Activated naive CD4-positive, alpha-beta T cell treated with anti-CD3 and anti-CD28 coated beads, Interleukin-2, amount 10 ng/mL, durations not matched to agents 7 days and 5 days (primary cell): Measurements from ENCODE around the gene ZNF423.

ENCODE experiments used
- CTCF ChIA-PET: fragments of 350-600 bp; sonication (Branson Sonifier 250); formaldehyde crosslinking; loops from one replicate; lab custom pipeline; 2021; ENCODE audit warnings: antibody characterized with exemption; lab: Charles Lee
- DNase-seq: peaks from one replicate; pipeline ENCODE4 v3.0.0-alpha.2; 2020
- H3K27ac Mint-ChIP-seq: one replicate; pipeline ENCODE4 v1.8.0; 2021; ENCODE audit warnings: mild to moderate bottlenecking, moderate library complexity, mixed read lengths
- H3K27me3 Mint-ChIP-seq: one replicate; pipeline ENCODE4 v1.8.0; 2021; ENCODE audit warnings: mild to moderate bottlenecking, mixed read lengths
- H3K36me3 Mint-ChIP-seq: one replicate; pipeline ENCODE4 v1.8.0; 2021; ENCODE audit warnings: mixed read lengths
- H3K4me1 Mint-ChIP-seq: one replicate; pipeline ENCODE4 v1.8.0; 2021; ENCODE audit warnings: mixed read lengths
- H3K4me3 Mint-ChIP-seq: one replicate; pipeline ENCODE4 v1.8.0; 2021; ENCODE audit warnings: mild to moderate bottlenecking, moderate library complexity, mixed read lengths
- H3K9me3 Mint-ChIP-seq: one replicate; pipeline ENCODE4 v1.8.0; 2021; ENCODE audit warnings: mixed read lengths

ZNF423 gene

GRCh38 chr16:49562228-49562627, 293.7 kb downstream of the ZNF423 start:
- no peaks in the 10 kb centered on the region for H3K9me3 Mint-ChIP-seq
- H3K4me3 Mint-ChIP-seq: no peak overlapping the region
- no peaks in the 10 kb centered on the region for H3K4me1 Mint-ChIP-seq
- CTCF ChIA-PET: interaction anchor here (1.1 kb wide), 1 partner anchor 11 kb away, joined by 3 read pairs; no protein-coding TSS in a partner anchor
- no peak for DNase-seq
- H3K36me3 Mint-ChIP-seq: no peaks in the 10 kb centered on the region
- H3K27ac Mint-ChIP-seq: no peak overlapping the region
- H3K27me3 Mint-ChIP-seq: no peaks in the 10 kb centered on the region

- DNase-seq: no peak
- Mint-ChIP-seq H3K4me3 (no peak overlapping the region), H3K4me1 (no peaks in the 10 kb centered on the region)
These were observed 295.7 kb downstream of the ZNF423 start for GRCh38 chr16:49560004-49560830.

GRCh38 chr16:49559242-49559641, 296.7 kb downstream of the ZNF423 start:
- H3K27me3 Mint-ChIP-seq: no peaks in the 10 kb centered on the region
- CTCF ChIA-PET: interaction anchor here (1.0 kb wide), 1 partner anchor 34 kb away, joined by 3 read pairs; no protein-coding TSS in a partner anchor
- DNase-seq: no peak
- no peak overlapping the region for H3K27ac Mint-ChIP-seq
- H3K9me3 Mint-ChIP-seq: no peaks in the 10 kb centered on the region
- H3K36me3 Mint-ChIP-seq: no peaks in the 10 kb centered on the region
- no peak overlapping the region for H3K4me3 Mint-ChIP-seq
- H3K4me1 Mint-ChIP-seq: no peaks in the 10 kb centered on the region

More at GRCh38 chr16:49560004-49560830, 295.7 kb downstream of the ZNF423 start:
- H3K9me3 Mint-ChIP-seq: no peaks in the 10 kb centered on the region
- no peak overlapping the region for H3K27ac Mint-ChIP-seq
- no peaks in the 10 kb centered on the region for H3K36me3 Mint-ChIP-seq
- CTCF ChIA-PET: no interaction called here
- H3K27me3 Mint-ChIP-seq: no peaks in the 10 kb centered on the region

GRCh38 chr16:49558451-49558850, 297.5 kb downstream of the ZNF423 start:
- no peak for DNase-seq
- H3K27me3 Mint-ChIP-seq: no peaks in the 10 kb centered on the region
- no peaks in the 10 kb centered on the region for H3K4me1 Mint-ChIP-seq
- H3K9me3 Mint-ChIP-seq: no peaks in the 10 kb centered on the region
- H3K27ac Mint-ChIP-seq: no peak overlapping the region
- CTCF ChIA-PET: interaction anchor here (1.0 kb wide), 1 partner anchor 34 kb away, joined by 3 read pairs; no protein-coding TSS in a partner anchor
- H3K36me3 Mint-ChIP-seq: no peaks in the 10 kb centered on the region
- no peak overlapping the region for H3K4me3 Mint-ChIP-seq

- no peak for DNase-seq
- CTCF ChIA-PET: no interaction called here
- H3K27ac Mint-ChIP-seq: no peak overlapping the region
- no peaks in the 10 kb centered on the region for H3K4me1 Mint-ChIP-seq
- no peak overlapping the region for H3K4me3 Mint-ChIP-seq
- H3K27me3 Mint-ChIP-seq: no peaks in the 10 kb centered on the region
- no peaks in the 10 kb centered on the region for H3K9me3 Mint-ChIP-seq
- H3K36me3 Mint-ChIP-seq: no peaks in the 10 kb centered on the region
These were observed 299.1 kb downstream of the ZNF423 start for GRCh38 chr16:49556606-49557446.

GRCh38 chr16:49556249-49556605, 299.7 kb downstream of the ZNF423 start:
- CTCF ChIA-PET: no interaction called here
- DNase-seq: no peak
- Mint-ChIP-seq H3K4me3 (no peak overlapping the region), H3K36me3 (no peaks in the 10 kb centered on the region), H3K9me3 (no peaks in the 10 kb centered on the region), H3K4me1 (no peaks in the 10 kb centered on the region), H3K27me3 (no peaks in the 10 kb centered on the region), H3K27ac (no peak overlapping the region)

GRCh38 chr16:49554681-49555080, 301.2 kb downstream of the ZNF423 start:
- no peaks in the 10 kb centered on the region for H3K9me3 Mint-ChIP-seq
- no peak for DNase-seq
- no peaks in the 10 kb centered on the region for H3K4me1 Mint-ChIP-seq
- no peak overlapping the region for H3K4me3 Mint-ChIP-seq
- no peaks in the 10 kb centered on the region for H3K27me3 Mint-ChIP-seq
- H3K27ac Mint-ChIP-seq: no peak overlapping the region
- no peaks in the 10 kb centered on the region for H3K36me3 Mint-ChIP-seq
- CTCF ChIA-PET: no interaction called here

GRCh38 chr16:49552313-49552928, 303.5 kb downstream of the ZNF423 start:
- DNase-seq: no peak
- H3K36me3 Mint-ChIP-seq: no peaks in the 10 kb centered on the region
- H3K4me3 Mint-ChIP-seq: no peak overlapping the region
- H3K9me3 Mint-ChIP-seq: no peaks in the 10 kb centered on the region
- H3K4me1 Mint-ChIP-seq: no peaks in the 10 kb centered on the region
- no peaks in the 10 kb centered on the region for H3K27me3 Mint-ChIP-seq
- H3K27ac Mint-ChIP-seq: no peak overlapping the region
- CTCF ChIA-PET: no interaction called here

- no peaks in the 10 kb centered on the region for H3K36me3 Mint-ChIP-seq
- H3K4me3 Mint-ChIP-seq: no peak overlapping the region
- H3K27ac Mint-ChIP-seq: no peak overlapping the region
- CTCF ChIA-PET: no interaction called here
- H3K4me1 Mint-ChIP-seq: no peaks in the 10 kb centered on the region
- no peak for DNase-seq
- no peaks in the 10 kb centered on the region for H3K9me3 Mint-ChIP-seq
- no peaks in the 10 kb centered on the region for H3K27me3 Mint-ChIP-seq
These were observed 305.2 kb downstream of the ZNF423 start for GRCh38 chr16:49550666-49551065.

- CTCF ChIA-PET: no interaction called here
- no peaks in the 10 kb centered on the region for H3K9me3 Mint-ChIP-seq
- H3K27me3 Mint-ChIP-seq: no peaks in the 10 kb centered on the region
- no peak overlapping the region for H3K4me3 Mint-ChIP-seq
- no peaks in the 10 kb centered on the region for H3K4me1 Mint-ChIP-seq
- H3K36me3 Mint-ChIP-seq: no peaks in the 10 kb centered on the region
- H3K27ac Mint-ChIP-seq: no peak overlapping the region
- no peak for DNase-seq
These were observed 305.8 kb downstream of the ZNF423 start for GRCh38 chr16:49550140-49550539.

GRCh38 chr16:49548325-49548970, 307.5 kb downstream of the ZNF423 start:
- no peaks in the 10 kb centered on the region for H3K27me3 Mint-ChIP-seq
- no peak for DNase-seq
- no peaks in the 10 kb centered on the region for H3K9me3 Mint-ChIP-seq
- no peak overlapping the region for H3K27ac Mint-ChIP-seq
- H3K4me3 Mint-ChIP-seq: no peak overlapping the region
- CTCF ChIA-PET: interaction anchor here (1.4 kb wide), 1 partner anchor 9 kb away, joined by 3 read pairs; no protein-coding TSS in a partner anchor
- H3K36me3 Mint-ChIP-seq: no peaks in the 10 kb centered on the region
- no peaks in the 10 kb centered on the region for H3K4me1 Mint-ChIP-seq

GRCh38 chr16:49547448-49547847, 308.5 kb downstream of the ZNF423 start:
- H3K27me3 Mint-ChIP-seq: no peaks in the 10 kb centered on the region
- CTCF ChIA-PET: interaction anchor here (0.8 kb wide), 1 partner anchor 46 kb away, joined by 4 read pairs; no protein-coding TSS in a partner anchor

GRCh38 chr16:49546735-49547134, 309.2 kb downstream of the ZNF423 start:
- H3K4me3 Mint-ChIP-seq: no peak overlapping the region
- no peaks in the 10 kb centered on the region for H3K36me3 Mint-ChIP-seq
- H3K27ac Mint-ChIP-seq: no peak overlapping the region
- CTCF ChIA-PET: interaction anchor here (0.8 to 1.7 kb wide), 2 partner anchors 47 to 104 kb away, joined by 3 to 4 read pairs; no protein-coding TSS in a partner anchor
- peaks cover under 1% of the 10 kb centered on the region for H3K9me3 Mint-ChIP-seq
- DNase-seq: no peak
- no peaks in the 10 kb centered on the region for H3K4me1 Mint-ChIP-seq
- no peaks in the 10 kb centered on the region for H3K27me3 Mint-ChIP-seq

More at GRCh38 chr16:49547448-49547847, 308.5 kb downstream of the ZNF423 start:
- no peaks in the 10 kb centered on the region for H3K4me1 Mint-ChIP-seq
- no peak for DNase-seq
- H3K36me3 Mint-ChIP-seq: no peaks in the 10 kb centered on the region
- H3K9me3 Mint-ChIP-seq: no peaks in the 10 kb centered on the region
- no peak overlapping the region for H3K27ac Mint-ChIP-seq
- H3K4me3 Mint-ChIP-seq: no peak overlapping the region
